WI38 (cell line): ENCODE data around the gene PARD3B.

Experiments
- H3K4me3 ChIP-seq: 2 replicates; pipeline ENCODE4 v1.5.1; 2011; ENCODE audit warnings: low read depth, mild to moderate bottlenecking, control low read depth, low read length
- TF ChIP-seq, protein P1 (sequence below): IDR thresholded peaks from 2 replicates; pipeline ENCODE4 v1.5.1; 2012; ENCODE audit warnings: low read depth, mild to moderate bottlenecking, control low read depth, low read length

The PARD3B gene

DNA sequence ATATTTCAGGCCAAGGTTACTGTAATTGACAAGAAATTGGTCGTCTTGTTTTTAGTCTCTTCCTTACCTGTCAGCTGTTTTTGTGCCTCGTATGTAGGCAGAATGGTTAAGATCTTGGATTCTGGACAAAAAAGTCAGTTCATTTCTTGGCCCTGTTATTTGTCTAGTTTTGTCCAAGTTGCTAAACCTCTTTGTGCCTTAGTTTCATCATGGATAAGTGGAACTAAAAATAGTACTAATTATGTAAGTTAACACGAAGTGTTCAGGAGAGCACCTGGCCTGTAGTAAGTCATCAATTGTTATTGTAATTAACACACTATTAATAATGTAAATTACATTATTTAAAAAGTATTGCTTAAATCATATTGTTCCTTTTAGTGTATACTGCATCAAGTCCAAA is 148.0 kb downstream of the PARD3B start:
- H3K4me3 ChIP-seq: no peak overlapping the region

GRCh38 chr2:204695506-204695905 is 150.2 kb downstream of the PARD3B start:
- H3K4me3 ChIP-seq: no peak overlapping the region
- TF ChIP-seq, protein P1, sequence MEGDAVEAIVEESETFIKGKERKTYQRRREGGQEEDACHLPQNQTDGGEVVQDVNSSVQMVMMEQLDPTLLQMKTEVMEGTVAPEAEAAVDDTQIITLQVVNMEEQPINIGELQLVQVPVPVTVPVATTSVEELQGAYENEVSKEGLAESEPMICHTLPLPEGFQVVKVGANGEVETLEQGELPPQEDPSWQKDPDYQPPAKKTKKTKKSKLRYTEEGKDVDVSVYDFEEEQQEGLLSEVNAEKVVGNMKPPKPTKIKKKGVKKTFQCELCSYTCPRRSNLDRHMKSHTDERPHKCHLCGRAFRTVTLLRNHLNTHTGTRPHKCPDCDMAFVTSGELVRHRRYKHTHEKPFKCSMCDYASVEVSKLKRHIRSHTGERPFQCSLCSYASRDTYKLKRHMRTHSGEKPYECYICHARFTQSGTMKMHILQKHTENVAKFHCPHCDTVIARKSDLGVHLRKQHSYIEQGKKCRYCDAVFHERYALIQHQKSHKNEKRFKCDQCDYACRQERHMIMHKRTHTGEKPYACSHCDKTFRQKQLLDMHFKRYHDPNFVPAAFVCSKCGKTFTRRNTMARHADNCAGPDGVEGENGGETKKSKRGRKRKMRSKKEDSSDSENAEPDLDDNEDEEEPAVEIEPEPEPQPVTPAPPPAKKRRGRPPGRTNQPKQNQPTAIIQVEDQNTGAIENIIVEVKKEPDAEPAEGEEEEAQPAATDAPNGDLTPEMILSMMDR: no peak

More for the DNA sequence above, 148.0 kb downstream of the PARD3B start:
- TF ChIP-seq, protein P1: no peak

GRCh38 chr2:204696124-204696523 is 150.8 kb downstream of the PARD3B start:
- TF ChIP-seq, protein P1: no peak
- no peak overlapping the region for H3K4me3 ChIP-seq

- no peak overlapping the region for H3K4me3 ChIP-seq
- TF ChIP-seq, protein P1: no peak
These were observed 160.1 kb downstream of the PARD3B start for GRCh38 chr2:204705243-204705932.

GRCh38 chr2:204706939-204707338 is 161.7 kb downstream of the PARD3B start:
- TF ChIP-seq, protein P1: no peak
- H3K4me3 ChIP-seq: no peak overlapping the region

- TF ChIP-seq, protein P1: no peak
- H3K4me3 ChIP-seq: no peak overlapping the region
These were observed 167.9 kb downstream of the PARD3B start for GRCh38 chr2:204713211-204713610.

DNA sequence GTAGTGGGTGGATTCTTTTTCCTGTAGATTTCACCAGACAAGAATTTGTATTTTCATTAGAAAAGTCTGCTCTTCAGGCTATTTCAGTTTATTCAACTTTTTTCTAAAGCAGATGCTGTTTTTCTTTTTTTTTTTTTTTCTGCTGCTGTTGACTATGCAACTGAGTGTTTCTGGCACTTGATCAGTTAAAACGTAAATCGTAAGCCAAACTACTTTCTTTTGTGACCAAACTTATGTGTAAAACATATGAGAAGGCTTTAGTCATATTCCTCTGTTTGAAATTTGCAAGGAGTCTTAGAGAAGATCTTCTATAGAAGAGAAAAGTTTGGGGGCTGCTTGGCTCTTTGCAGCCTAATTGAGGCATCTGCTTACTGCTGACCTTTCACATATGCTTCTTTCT is 170.1 kb downstream of the PARD3B start:
- TF ChIP-seq, protein P1: no peak
- no peak overlapping the region for H3K4me3 ChIP-seq
